ENCODE results near the gene PIP5KL1.

DNA sequence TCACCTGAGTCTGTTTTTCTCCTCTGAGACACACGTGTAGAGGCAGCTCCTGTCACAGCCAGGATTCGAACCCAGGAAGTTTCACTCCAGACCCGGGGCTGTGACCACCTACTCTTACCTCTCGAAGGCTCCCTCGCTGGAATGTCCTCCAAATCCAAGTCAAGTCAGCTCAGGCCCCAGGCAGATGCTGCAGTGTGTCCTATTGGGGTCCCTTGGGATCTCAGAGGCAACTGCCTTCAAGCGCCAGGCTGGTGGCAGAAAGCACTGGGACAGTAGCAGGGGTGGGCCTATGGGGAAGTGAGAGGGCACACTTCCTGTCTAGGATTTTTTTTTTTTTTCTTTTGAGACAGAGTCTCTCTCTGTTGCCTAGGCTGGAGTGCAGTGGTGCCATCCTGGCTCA lies 13.0 kb downstream of the PIP5KL1 start:
- TF ChIP-seq FOXA1 (IDR thresholded peaks at IDR 0.05) (no peak), SUZ12 (IDR thresholded peaks at IDR 0.05) (no peak), CTBP1 (IDR thresholded peaks at IDR 0.05; ENCODE audit: borderline replicate concordance) (no peak), FOXK2 (IDR thresholded peaks at IDR 0.05) (no peak), BHLHE40 (IDR thresholded peaks at IDR 0.05; ENCODE audit: borderline replicate concordance) (no peak), FOXM1 (IDR thresholded peaks at IDR 0.05; ENCODE audit: borderline replicate concordance) (no peak)
